HepG2 (cell line): ENCODE measurements around the gene GGNBP2. TPM values are rescaled to one million over a fixed set of nuclear protein-coding genes. Genes with fewer than 3 reads are reported as not detected.

Experiments used
- AKAP8 ChIP-seq: sonication (generic); formaldehyde crosslinking; IDR thresholded peaks from 2 replicates; pipeline ENCODE4 v1.5.1; 2020; ENCODE audit warnings: mild to moderate bottlenecking, missing genetic modification reagents
- FOXJ3 ChIP-seq: sonication (generic); formaldehyde crosslinking; IDR thresholded peaks from 2 replicates; pipeline ENCODE4 v1.4.0; 2020; ENCODE audit warnings: missing genetic modification reagents, mild to moderate bottlenecking, borderline replicate concordance
- JUN ChIP-seq: sonication (generic); formaldehyde crosslinking; IDR thresholded peaks from 2 replicates; pipeline ENCODE4 v1.4.0; 2020; ENCODE audit warnings: mild to moderate bottlenecking, missing genetic modification reagents
- KAT8 ChIP-seq: IDR thresholded peaks from 2 replicates; pipeline ENCODE4 v1.6.1; 2016; ENCODE audit warnings: missing genetic modification reagents, missing compliant biosample characterization
- KDM4B ChIP-seq: sonication (generic); formaldehyde crosslinking; IDR thresholded peaks from 2 replicates; pipeline ENCODE4 v1.4.0; 2020; ENCODE audit warnings: missing genetic modification reagents
- KDM5B ChIP-seq: sonication (generic); formaldehyde crosslinking; IDR thresholded peaks from 2 replicates; pipeline ENCODE4 v1.4.0; 2020; ENCODE audit warnings: missing genetic modification reagents, mild to moderate bottlenecking, borderline replicate concordance
- MAZ ChIP-seq, 2 experiments: sonication (generic) in 1 of 2; formaldehyde crosslinking in 1 of 2; IDR thresholded peaks; 2 replicates each; pipeline versions ENCODE4 v1.5.0 to v1.6.1; 2012 to 2020; ENCODE audit warnings: low read depth in 2 of 2, mild to moderate bottlenecking in 2 of 2, borderline replicate concordance in 1 of 2, improper control_type of control experiment in 1 of 2, low read length in 1 of 2, missing genetic modification reagents in 1 of 2, moderate library complexity in 1 of 2
- MBD4 ChIP-seq: IDR thresholded peaks from 2 replicates; pipeline ENCODE4 v1.6.1; 2012; ENCODE audit warnings: low read length, inconsistent platforms, borderline replicate concordance
- NFYC ChIP-seq: IDR thresholded peaks from 2 replicates; pipeline ENCODE4 v1.6.1; 2016; ENCODE audit warnings: missing genetic modification reagents, missing compliant biosample characterization
- PBX3 ChIP-seq: sonication (generic); formaldehyde crosslinking; IDR thresholded peaks from 2 replicates; pipeline ENCODE4 v1.8.1; 2023; ENCODE audit warnings: missing genetic modification reagents, inconsistent platforms, borderline replicate concordance
- PRPF4 ChIP-seq: fragments of 200-400 bp; formaldehyde crosslinking; IDR thresholded peaks from 2 replicates; pipeline ENCODE4 v1.6.1; 2016; ENCODE audit warnings: low read length, low read depth; ENCODE audit not compliant: poor library complexity, severe bottlenecking
- SMC3 ChIP-seq: IDR thresholded peaks from 2 replicates; pipeline ENCODE4 v1.6.1; 2011; ENCODE audit warnings: low read length, improper control_type of control experiment
- SRSF1 ChIP-seq: fragments of 200-400 bp; formaldehyde crosslinking; optimal IDR thresholded peaks from 2 replicates; pipeline ENCODE3; 2017; ENCODE audit warnings: mild to moderate bottlenecking, low read depth, low read length, moderate library complexity
- TBL1XR1 ChIP-seq: fragments of 150-350 bp; IDR thresholded peaks from 2 replicates; pipeline ENCODE4 v1.6.1; 2014; ENCODE audit warnings: borderline replicate concordance, low read length; ENCODE audit not compliant: partially characterized antibody
- TEAD3 ChIP-seq: optimal IDR thresholded peaks from 2 replicates; pipeline ENCODE3; 2016; ENCODE audit warnings: borderline replicate concordance
- TGIF2 ChIP-seq: IDR thresholded peaks from 2 replicates; pipeline ENCODE4 v1.6.1; 2016; ENCODE audit warnings: control low read depth, missing compliant biosample characterization
- TOE1 ChIP-seq: sonication (generic); formaldehyde crosslinking; IDR thresholded peaks from 2 replicates; pipeline ENCODE4 v1.4.0; 2020; ENCODE audit warnings: mild to moderate bottlenecking, missing genetic modification reagents
- ZC3H13 ChIP-seq: sonication (generic); formaldehyde crosslinking; IDR thresholded peaks from 2 replicates; pipeline ENCODE4 v1.8.1; 2023; ENCODE audit warnings: mild to moderate bottlenecking, missing genetic modification reagents, moderate library complexity
- ZFP1 ChIP-seq: IDR thresholded peaks from 2 replicates; pipeline ENCODE4 v1.6.1; 2016
- ZKSCAN8 ChIP-seq: IDR thresholded peaks from 2 replicates; pipeline ENCODE4 v1.6.1; 2016; ENCODE audit warnings: borderline replicate concordance, missing genetic modification reagents, missing compliant biosample characterization
- ZNF136 ChIP-seq: sonication (generic); formaldehyde crosslinking; IDR thresholded peaks from 2 replicates; pipeline ENCODE4 v1.8.1; 2022; ENCODE audit warnings: low read depth, mild to moderate bottlenecking, moderate library complexity, missing genetic modification reagents
- ZNF260 ChIP-seq: sonication (generic); formaldehyde crosslinking; IDR thresholded peaks from 2 replicates; pipeline ENCODE4 v1.4.0; 2020; ENCODE audit warnings: missing genetic modification reagents, low read depth, mild to moderate bottlenecking, borderline replicate concordance
- ZNF430 ChIP-seq: sonication (generic); formaldehyde crosslinking; IDR thresholded peaks from 2 replicates; pipeline ENCODE4 v1.9.0; 2021; ENCODE audit warnings: mild to moderate bottlenecking, missing genetic modification reagents
- ZNF580 ChIP-seq: IDR thresholded peaks from 2 replicates; pipeline ENCODE4 v1.6.1; 2016; ENCODE audit warnings: low read depth, borderline replicate concordance
- ZNF598 ChIP-seq: sonication (generic); formaldehyde crosslinking; IDR thresholded peaks from 2 replicates; pipeline ENCODE4 v1.5.1; 2020; ENCODE audit warnings: mild to moderate bottlenecking, missing genetic modification reagents, borderline replicate concordance
- ZNF678 ChIP-seq: sonication (generic); formaldehyde crosslinking; IDR thresholded peaks from 2 replicates; pipeline ENCODE4 v1.4.0; 2020; ENCODE audit warnings: mild to moderate bottlenecking, missing genetic modification reagents
- ZNF7 ChIP-seq: IDR thresholded peaks from 2 replicates; pipeline ENCODE4 v1.6.1; 2016; ENCODE audit warnings: missing biosample characterization, missing genetic modification reagents
- ZNF781 ChIP-seq: sonication (generic); formaldehyde crosslinking; IDR thresholded peaks from 2 replicates; pipeline ENCODE4 v1.5.1; 2020; ENCODE audit warnings: borderline replicate concordance, mild to moderate bottlenecking, missing genetic modification reagents; ENCODE audit errors: not compliant biosample characterization
- ZNF883 ChIP-seq: sonication (generic); formaldehyde crosslinking; IDR thresholded peaks from 2 replicates; pipeline ENCODE4 v1.5.1; 2020; ENCODE audit warnings: mild to moderate bottlenecking, missing genetic modification reagents; ENCODE audit errors: not compliant biosample characterization
- polyA plus RNA-seq, 8 experiments: library from polyadenylated mRNA; depleted of rRNA in 3 of 8; stranded (reverse) in 7 of 8; unstranded in 1 of 8; fragments of >200 nt; fragmentation: Illumina TruSeq in 4 of 8; extraction: Trizol in 4 of 8; gene quantifications; 2 replicates each; pipeline versions ENCODE4 v1.2.1 to v1.2.3, GENCODE V29; 2011 to 2016; ENCODE audit warnings: low read depth in 4 of 8, missing spikeins in 1 of 8, mixed read lengths in 1 of 8; ENCODE audit not compliant: insufficient read depth in 1 of 8
- total RNA-seq, 5 experiments: library from RNA; depleted of rRNA; stranded (reverse); fragments of >200 nt; fragmentation: Illumina TruSeq; extraction: Trizol; gene quantifications; 2 replicates each; pipeline ENCODE4 v1.2.3, GENCODE V29; 2016; ENCODE audit warnings: low read depth in 1 of 5

The GGNBP2 gene
- total and polyA plus RNA-seq, 2 of the 13 experiments (the other 11 are each of a cell fraction or from before 2014, with no cell fraction given): 53.3 to 84.2 TPM

- no peak for TF ChIP-seq SMC3
- TF ChIP-seq MBD4: no peak
- peak; percentile 61 for TF ChIP-seq FOXJ3 (CRISPR knock-in tag)
- peak; percentile 7; the same call in 1 of the 2 replicates for TF ChIP-seq TGIF2 (CRISPR knock-in tag)
- peak; percentile 78; the same call in 1 of the 2 replicates for TF ChIP-seq MAZ (IDR thresholded peaks at IDR 0.05; ENCODE audit: borderline replicate concordance, low read depth, low read length)
- peak; percentile 88 for TF ChIP-seq MAZ (CRISPR knock-in tag; IDR thresholded peaks at IDR 0.05; ENCODE audit: low read depth)
- peak; percentile 48; the same call in 1 of the 2 replicates for TF ChIP-seq ZC3H13 (CRISPR knock-in tag)
- peak; percentile 34 for TF ChIP-seq ZNF883 (CRISPR knock-in tag)
- TF ChIP-seq ZKSCAN8: 0 out of 2 replicates have a peak, but pooled peaks have one; percentile 25
- no peak for TF ChIP-seq TBL1XR1
- 0 out of 2 replicates have a peak, but pooled peaks have one; percentile 12 for TF ChIP-seq NFYC (CRISPR knock-in tag)
- no peak for TF ChIP-seq ZNF580 (CRISPR knock-in tag)
- peak; percentile 50; the same call in 1 of the 2 replicates for TF ChIP-seq KDM4B (CRISPR knock-in tag)
- no peak for TF ChIP-seq ZNF260 (CRISPR knock-in tag)
- 0 out of 2 replicates have a peak, but pooled peaks have one; percentile 35 for TF ChIP-seq JUN
- no peak for TF ChIP-seq ZFP1 (CRISPR knock-in tag)
- no peak for TF ChIP-seq ZNF7 (CRISPR knock-in tag)
- TF ChIP-seq ZNF136 (CRISPR knock-in tag): no peak
- no peak for TF ChIP-seq PRPF4
- TF ChIP-seq AKAP8 (CRISPR knock-in tag): peak; percentile 77
- no peak; the same call in 1 of the 2 replicates for TF ChIP-seq KDM5B (CRISPR knock-in tag)
- TF ChIP-seq PBX3 (CRISPR knock-in tag): peak; percentile 64; the same call in 1 of the 2 replicates
- peak; percentile 45 for TF ChIP-seq ZNF781 (CRISPR knock-in tag)
- TF ChIP-seq TOE1 (CRISPR knock-in tag): 0 out of 2 replicates have a peak, but pooled peaks have one; percentile 33
- peak; percentile 90 for TF ChIP-seq KAT8 (CRISPR knock-in tag)
- peak; percentile 67 for TF ChIP-seq TEAD3 (CRISPR knock-in tag)
- TF ChIP-seq SRSF1: peak; percentile 80
- no peak; the same call in 1 of the 2 replicates for TF ChIP-seq ZNF678 (CRISPR knock-in tag)
- TF ChIP-seq ZNF598 (CRISPR knock-in tag): peak; percentile 85; the same call in 1 of the 2 replicates
- TF ChIP-seq ZNF430 (CRISPR knock-in tag): peak; percentile 89
Observed at GRCh38 chr17:36534840-36535668, 9.7 kb upstream of the GGNBP2 start, which contains the start of the genes MYO19 and PIGW (continued).
